A673 (cell line): ENCODE data around the gene GNA14.

Experiments
- CTCF ChIP-seq: fragments of 300-800, 200-600 bp; sonication (generic); conservative IDR thresholded peaks from 2 replicates; pipeline ENCODE4 v1.5.1; 2017; ENCODE audit warnings: low read depth, mild to moderate bottlenecking, antibody characterized with exemption, low read length, moderate library complexity, mixed read lengths
- EZH2 ChIP-seq: fragments of 200-600 bp; sonication (generic); IDR thresholded peaks from 2 replicates; pipeline ENCODE4 v1.6.1; 2017; ENCODE audit warnings: borderline replicate concordance, low read depth, mild to moderate bottlenecking, mixed read lengths, antibody characterized with exemption, low read length; ENCODE audit not compliant: poor library complexity, severe bottlenecking

GRCh38 chr9:77438653-77439052, 209.5 kb downstream of the GNA14 start:
- TF ChIP-seq CTCF (no peak), EZH2 (no peak)
